HG03432 (cell line): ENCODE measurements around the gene CLIP2.

Experiments
- ATAC-seq: cut with Tn5 transposase; IDR thresholded peaks from one replicate; pipeline ENCODE4 v1.9.1; 2021; ENCODE audit warnings: mild to moderate bottlenecking, moderate library complexity; ENCODE audit not compliant: unreplicated experiment

The CLIP2 gene

DNA sequence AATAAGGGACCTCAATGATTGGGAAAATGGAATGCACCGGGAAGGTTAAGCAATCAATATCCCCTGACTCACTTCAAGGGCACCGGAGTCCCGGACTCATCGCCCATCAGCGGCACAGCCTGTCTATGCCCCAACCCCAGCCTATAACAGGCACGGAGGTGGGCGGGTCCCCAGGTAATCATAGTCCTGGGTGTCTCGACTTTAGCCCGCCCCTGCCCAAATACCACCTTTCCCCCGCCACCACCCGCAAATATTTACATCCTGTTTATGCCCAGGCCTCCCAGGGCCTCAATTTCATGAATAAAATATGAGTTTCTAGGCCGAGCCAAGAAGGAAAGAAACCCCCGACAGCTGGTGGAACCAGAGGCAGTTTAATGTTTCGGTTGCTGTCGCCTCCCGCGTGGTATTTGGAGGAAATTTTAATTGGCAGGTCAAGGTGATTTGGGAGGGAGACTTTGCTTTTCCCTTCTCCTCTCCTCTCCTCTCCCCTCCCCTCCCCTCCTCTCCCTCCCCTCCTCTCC is 19.4 kb upstream of the CLIP2 start:
- peak; percentile 29 for ATAC-seq

GRCh38 chr7:74271742-74272141 is 17.5 kb upstream of the CLIP2 start:
- no peak for ATAC-seq

GRCh38 chr7:74272305-74273038 is 16.7 kb upstream of the CLIP2 start:
- peak; percentile 79 for ATAC-seq

- ATAC-seq, result no peak
These were observed 13.8 kb upstream of the CLIP2 start for GRCh38 chr7:74275401-74275881.

DNA sequence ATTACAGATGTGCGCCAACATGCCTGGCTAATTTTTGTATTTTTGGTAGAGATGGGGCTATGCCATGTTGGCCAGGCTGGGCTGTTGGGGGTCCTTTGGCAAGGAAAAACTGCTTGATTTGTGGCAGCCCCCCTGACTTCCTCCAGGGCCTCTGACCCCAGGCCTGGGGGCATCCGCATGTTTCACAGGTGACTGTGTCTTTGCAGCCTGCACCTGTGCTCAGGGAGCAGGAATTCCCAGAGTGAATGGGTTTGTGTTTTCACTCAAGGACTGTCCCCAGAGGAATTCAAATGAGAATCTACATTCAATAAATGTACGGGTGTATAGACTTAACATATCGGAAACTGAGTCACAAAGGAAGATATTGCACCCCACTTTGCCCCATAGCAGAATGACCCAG is 11.6 kb upstream of the CLIP2 start:
- ATAC-seq, result no peak

DNA sequence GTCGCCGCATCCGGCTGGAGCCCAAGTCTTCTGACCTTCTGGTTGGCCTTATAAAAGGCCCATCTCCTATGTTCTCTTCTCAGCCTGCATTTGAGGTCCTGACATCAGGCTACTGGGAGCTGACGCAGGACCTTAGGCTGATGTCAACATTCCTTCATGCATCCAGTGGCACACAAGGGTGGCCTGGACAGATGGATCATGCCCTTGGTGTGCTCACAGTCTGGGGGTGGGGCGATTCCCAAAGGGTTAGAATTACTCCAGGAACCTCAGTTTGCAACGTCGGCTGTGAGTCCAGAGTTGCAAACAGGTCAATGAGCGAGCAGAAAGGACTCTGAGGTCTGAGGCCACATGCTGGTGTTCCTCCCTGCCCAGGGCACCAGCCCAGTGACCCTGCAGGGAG is 8.2 kb upstream of the CLIP2 start:
- no peak for ATAC-seq

GRCh38 chr7:74282748-74283459 is 6.3 kb upstream of the CLIP2 start:
- no peak for ATAC-seq

GRCh38 chr7:74283858-74284447 is 5.3 kb upstream of the CLIP2 start:
- ATAC-seq, result no peak

DNA sequence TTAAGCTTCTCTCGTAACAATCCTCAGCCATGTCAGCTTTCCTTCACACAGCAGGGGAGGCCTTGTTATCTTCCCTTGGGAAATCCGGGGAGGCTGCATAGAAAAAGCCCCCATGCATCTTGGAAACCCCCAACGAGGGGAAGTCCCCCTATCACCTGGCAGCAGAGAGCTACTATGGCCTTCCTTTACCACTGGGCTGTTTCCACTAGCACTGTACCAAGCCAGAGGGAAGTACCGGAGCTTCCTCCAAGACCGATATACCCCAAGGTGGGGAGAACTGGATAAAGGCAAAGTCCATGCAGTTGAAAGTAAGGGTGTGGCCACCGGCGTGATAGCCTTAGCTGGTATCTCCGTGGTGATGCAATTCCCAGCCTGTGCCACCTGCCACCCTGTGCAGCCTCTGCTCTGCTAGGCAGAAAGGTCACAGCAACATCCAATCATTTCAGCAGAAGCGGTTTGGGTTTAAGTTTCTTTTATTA is 4.4 kb upstream of the CLIP2 start:
- peak; percentile 37 for ATAC-seq

DNA sequence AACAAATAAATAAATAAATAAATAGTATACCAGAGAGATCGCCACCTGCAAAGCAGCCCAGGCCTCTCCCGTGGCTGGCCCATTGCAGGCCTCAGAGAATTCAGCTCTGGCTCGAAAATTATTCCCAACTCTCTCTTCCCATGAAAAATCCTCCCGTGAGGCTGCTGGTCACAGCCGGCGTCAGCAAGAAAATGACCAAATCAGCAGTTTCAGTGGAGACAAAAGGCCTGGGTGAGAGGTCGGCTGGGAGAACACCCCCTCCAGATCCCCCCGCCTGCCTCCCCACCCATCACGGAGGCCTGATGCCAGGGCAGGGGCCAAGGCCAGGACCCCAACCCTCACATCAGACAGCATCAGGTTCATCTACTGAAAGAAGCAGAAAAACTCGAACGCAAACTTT is 3.1 kb upstream of the CLIP2 start:
- no peak for ATAC-seq

DNA sequence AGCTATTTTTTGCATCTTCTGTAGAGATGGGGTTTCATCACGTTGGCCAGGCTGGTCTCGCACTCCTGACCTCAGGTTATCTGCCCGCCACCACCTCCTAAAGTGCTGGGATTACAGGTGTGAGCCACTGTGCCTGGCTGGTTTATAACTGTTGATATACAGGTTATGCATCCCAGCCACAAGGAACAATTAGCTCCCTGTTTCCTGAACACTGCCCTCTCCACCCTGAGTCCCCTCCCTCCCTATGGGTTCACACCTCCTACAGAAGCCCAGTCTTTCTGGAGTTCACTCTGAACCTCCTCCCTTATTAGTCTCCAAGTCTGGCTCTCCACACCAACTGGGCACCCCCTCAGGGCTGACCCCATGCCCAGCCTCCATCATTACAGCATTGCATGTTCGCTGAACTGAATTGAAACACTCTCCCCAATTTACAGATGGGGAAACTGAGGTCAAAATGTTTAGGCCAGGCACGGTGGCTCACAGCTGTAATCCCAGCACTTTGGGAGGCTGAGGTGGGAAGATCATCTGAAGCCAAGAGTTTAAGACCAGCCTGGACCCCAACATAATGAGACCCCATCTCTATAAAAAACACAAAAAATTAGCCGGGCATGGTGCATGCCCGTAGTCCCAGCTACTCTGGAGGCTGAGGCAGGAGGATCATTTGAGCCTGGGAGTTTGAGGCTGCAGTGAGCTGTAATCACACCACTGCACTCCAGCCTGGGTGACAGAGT is 1.7 kb upstream of the CLIP2 start:
- ATAC-seq, result no peak

DNA sequence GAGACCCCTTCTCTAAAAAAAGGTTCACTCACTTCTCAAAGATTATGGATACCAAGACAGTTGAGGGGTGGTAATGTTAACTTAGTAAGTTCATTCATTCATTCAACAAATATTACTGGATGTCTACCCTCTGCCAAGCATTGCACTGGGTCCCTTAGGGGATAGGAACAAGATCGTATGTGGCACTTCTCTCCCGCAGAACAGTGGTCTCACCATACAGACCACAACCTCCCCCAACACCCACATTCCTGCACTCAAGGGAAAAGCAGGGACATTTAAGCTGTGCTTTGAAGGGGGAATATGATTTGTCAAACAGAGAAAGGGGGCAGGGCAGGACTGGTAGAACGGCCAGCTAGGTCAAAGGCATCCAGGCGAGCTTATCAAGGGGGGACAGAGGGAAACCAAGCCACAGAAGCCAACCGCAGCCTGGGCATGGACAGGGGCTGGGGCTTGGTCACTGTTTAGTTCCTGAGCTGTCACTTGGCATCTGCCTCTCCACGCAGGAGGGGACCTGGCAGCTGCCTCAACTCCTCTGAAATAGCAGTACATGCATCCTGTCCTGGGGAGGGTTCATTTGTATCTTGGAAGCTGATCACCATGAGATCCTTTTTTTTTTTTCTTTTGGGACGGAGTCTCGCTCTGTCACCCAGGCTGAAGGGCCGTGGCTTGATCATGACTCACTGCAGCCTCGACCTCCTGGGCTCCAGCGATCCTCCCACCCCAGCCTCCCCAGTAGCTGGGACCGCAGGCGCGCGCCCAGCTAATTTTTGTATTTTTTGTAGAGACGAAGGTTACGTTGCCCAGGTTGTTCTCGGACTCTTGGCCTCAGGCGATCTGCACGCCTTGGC is 949 bp upstream of the CLIP2 start:
- no peak for ATAC-seq

DNA sequence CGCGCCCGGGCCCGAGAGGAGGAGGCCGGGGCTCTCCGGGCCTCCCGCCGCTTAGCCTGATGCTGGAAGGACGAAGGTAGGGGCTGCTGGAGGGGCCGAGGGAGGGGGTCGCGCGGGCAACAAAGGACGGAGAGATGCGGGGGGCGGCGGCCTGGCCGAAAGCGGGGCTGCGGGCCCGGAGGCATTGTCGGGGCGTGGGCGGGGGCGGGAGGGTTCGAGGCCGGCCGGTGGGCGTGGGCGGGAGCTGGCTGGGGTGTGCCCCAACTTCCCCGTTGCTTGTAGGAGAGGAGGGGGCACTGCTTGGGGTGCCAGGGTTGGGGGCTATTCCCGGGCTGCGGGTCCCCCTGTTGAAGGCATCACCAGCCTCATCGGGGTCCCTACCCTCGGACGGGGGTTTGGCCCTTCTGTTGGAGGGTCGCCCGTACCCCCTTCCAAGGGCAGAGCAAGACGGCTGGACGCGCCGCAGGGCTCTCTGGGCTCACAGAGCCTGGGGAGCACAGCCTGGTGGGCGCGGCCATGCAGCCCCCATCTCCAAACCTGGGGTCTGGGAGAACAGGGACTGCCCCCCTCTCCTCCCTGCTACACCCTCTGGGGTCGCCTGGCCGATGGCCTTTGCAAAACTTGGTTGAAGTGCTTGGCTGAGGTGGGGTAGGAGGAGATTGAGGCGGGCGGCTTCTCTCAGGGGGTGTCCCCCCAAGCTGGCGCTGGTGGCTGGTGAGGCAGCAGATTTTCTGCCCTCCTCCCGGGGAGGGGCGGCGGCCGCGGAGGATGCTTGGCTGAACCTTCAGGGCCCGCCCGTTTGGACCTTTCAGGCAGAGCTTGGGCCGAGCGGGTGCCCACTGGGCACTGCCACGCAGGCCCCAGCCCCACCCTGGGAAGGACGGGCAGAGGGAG is 699 bp downstream of the CLIP2 start:
- peak; percentile 25 for ATAC-seq

GRCh38 chr7:74290553-74290950 is 1.3 kb downstream of the CLIP2 start:
- no peak for ATAC-seq

- no peak for ATAC-seq
These were observed 1.8 kb downstream of the CLIP2 start for GRCh38 chr7:74290981-74291441.

- no peak for ATAC-seq
These were observed 2.3 kb downstream of the CLIP2 start for GRCh38 chr7:74291535-74291934.

DNA sequence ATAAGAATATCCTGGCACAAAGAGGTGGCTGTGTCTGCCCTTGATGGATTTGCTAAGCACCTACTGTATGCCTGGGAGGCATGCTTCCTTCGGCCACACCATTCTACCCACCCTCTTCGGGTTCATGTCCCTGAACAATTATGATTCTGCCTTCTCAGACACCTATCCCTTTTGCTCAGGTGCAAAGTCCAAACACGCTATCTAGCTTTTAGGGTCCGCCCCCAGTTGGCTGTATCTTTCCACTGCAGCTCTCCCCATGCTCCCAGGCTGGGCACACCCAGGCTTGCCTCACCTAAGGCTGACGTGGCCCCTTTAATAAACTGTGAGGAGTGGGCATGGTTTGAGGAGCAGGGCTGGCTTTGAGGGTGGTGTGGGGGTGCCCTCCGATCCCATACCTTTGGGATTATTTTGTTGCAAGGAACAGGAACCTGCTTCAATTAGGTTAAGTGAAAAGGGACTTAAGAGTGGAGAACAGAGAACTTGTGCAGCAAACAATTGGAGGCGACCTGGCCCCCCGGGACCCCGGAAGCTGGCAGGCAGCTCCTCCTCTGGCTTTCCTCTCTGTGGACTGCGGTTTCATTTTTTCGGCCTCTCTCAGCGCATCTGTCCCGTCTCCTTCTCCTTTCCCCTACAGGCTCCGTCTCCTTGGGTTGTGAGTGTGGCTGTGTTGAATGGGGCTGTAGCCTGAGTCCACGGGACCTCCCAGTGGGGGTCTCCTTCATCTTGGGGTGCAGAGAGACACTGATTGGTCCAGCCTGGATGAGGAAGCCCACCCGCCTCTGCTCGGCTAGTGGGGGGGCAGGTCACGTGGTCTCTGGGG is 3.8 kb downstream of the CLIP2 start:
- ATAC-seq, result no peak

GRCh38 chr7:74293577-74293908 is 4.3 kb downstream of the CLIP2 start:
- no peak for ATAC-seq
